NCI-H2107 treated with DMSO at 0.1 percent for 48 hours (cell line): ENCODE measurements around the gene STX16.

Source experiments
- DNase-seq: peaks from one replicate; lab custom pipeline; 2025; ENCODE audit not compliant: unreplicated experiment; lab: John Stamatoyannopoulos, UW

The STX16 gene

DNA sequence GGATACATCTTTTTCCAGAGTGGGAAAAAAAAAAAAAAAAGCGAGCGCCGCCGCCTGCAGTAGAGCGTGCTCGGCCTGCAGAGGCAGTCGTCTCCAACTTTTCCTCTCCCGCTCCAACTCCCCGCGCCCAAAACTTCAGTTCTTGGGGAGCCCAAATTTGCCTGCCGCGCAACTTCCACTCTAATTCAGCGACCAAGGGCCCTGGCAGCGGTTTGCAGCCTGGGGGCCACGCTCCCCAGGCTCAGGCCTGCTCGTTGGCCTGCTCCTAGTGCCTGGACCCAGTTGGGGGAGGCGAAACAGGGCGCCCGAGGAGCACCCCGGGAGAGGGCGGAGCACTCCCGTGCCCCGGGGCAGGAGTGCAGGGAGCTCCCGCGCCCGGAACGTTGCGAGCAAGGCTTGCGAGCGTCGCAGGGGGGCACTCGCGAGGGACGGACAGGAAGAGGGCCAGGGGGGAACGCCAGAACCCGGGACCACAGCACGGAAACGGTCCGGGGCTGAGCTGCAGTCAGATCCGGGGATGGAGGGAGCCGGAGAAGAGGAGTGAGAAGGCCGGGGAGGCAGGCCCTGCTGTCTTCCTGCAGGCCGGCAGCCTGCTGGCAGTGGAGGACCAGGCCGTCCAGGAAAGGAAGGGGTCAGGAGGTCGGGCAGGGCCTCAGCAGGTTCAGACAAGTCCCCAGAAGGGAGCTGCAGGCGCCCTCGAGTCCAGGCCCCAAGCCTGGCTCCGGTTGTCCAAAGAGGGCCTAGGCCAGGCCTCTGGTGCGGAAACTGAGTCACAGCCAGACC lies at the start of gene STX16:
Gene STX16 (plus strand): TSS at position 508 of the 783 bp plus-strand sequence. CDS start 724 bp downstream, outside the sequence.
- peak; percentile 56 for DNase-seq

DNA sequence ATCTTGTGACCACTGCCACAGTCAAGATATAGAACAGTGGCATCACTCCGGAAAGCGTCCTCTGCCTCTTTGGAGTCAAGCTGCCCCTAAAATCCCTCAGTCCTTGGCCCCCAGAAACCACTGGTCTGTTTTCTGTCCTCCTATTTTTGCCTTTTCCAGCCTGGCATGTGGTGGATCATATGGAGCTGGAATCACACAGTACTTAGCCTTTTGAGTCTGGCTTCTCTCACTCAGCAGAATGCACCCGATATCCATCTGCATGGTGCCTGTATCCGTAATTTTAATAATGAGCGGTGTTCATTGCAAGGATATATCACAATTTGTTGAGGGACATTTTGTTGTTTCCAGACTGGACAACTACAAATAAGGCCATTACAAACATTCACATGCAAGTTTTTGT lies 49.0 kb upstream of the STX16 start:
- DNase-seq: no peak

DNA sequence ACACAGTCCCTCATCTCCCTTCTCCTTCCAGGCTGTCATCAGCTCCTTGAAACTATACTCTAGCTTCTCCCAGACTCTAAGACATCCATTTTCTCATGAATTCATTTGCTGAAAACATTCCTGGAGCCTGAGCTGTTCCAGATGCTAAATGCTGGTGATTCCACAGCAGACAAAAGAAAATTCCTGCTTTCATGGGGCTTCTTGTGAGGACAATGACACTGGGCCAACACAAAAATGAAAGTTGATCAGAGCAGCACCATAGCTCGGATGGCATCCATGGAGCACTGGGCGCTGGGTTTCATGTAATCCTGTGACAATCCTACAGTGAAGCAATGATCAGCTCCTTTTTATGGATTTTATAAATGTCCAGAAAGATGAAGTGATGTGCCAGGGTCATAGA lies 47.4 kb upstream of the STX16 start:
- no peak for DNase-seq

- DNase-seq: no peak
These were observed 46.8 kb upstream of the STX16 start for GRCh38 chr20:58604128-58604881.

DNA sequence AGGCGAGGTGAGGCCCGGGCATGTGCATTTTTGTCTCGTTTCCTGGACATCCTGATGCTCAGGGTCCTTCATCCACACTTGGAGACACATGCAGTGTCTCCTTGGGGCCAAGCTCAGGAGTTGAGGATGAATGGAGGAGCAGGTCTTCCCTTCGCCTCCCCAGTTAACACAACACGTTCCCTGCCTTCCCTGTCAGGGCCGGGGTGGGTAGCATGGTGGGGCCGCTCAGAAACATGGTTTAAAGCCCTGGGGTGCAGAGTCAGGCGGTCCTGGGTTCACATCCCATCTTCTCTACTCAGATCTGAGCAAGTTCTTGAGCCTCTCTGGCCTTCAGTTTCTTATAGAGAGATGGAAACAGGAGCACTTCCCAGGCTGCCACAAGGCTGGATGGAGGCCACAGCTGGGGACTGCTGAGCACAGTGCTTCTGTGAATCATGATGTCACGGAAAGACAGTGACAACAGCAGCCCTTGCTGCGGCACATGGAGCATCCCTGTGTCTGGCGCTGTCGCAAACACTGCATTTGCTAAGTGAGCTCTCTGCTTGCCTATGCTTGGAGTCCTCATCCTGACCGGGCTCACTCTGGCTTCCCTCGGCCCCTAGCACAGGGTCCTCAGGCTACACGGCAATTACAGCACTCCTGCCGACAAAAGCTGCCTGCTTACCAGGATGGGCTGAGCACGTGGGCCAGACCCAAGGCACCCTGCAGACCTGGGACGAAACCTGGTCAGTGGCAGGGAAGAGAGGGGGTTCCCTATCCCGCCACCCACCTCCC lies 45.6 kb upstream of the STX16 start:
- DNase-seq: no peak

DNA sequence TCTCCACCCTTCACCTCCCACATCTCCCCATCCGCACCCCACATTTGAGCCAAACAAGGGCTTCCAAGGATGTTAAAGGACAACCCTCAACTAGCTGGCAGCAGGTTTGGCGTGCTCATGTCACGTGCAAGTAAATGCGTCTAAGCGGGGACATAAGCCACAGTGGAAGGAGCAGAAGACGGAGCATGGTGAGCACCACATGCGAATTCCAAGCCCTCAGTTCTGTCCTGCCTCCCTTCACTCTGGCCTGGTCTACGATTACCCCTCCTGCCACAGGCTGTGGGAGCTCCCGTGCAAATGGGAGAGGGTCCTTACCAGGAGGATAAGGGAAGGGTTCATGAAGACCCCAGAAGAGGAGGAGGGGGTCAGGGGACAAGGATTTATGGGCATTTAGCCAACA lies 44.9 kb upstream of the STX16 start:
- DNase-seq: no peak

DNA sequence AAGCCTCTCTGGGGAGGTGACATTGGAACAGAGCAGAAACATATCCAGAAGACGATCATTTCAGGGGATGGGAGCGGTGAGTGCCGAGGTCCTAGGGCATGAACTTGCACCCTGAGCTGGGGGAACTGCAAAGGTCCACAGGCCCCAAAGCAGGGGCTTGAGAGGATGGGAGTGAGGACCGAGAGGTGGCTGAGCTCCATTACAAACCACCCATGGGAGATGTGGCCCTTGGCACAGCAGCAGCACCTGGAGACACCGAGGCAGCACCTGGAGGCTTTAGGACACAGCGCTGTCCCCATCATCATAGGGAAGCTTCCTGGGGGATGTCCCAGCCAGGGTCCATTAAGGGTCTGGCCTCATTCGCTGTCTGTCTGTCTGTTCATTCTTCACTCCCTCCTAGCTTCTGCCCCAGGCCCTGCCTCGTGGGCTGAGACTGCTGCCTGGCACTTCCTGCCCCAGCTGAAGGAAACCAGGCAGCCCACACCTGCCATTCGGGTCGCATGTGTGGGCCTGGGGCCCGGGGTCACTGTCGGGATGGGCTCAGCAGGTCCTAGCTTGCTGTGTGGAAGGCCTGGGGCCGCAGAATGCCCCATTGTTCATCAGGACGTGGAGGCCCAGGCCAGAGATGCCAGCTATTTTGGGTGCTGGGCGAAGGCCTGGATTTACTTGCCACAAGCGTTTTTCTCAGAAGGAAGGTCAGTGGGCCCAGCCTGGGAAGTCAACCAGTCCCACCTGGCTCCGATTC lies 42.8 kb upstream of the STX16 start:
- no peak for DNase-seq

- no peak for DNase-seq
These were observed 42.1 kb upstream of the STX16 start for GRCh38 chr20:58609026-58609425.

DNA sequence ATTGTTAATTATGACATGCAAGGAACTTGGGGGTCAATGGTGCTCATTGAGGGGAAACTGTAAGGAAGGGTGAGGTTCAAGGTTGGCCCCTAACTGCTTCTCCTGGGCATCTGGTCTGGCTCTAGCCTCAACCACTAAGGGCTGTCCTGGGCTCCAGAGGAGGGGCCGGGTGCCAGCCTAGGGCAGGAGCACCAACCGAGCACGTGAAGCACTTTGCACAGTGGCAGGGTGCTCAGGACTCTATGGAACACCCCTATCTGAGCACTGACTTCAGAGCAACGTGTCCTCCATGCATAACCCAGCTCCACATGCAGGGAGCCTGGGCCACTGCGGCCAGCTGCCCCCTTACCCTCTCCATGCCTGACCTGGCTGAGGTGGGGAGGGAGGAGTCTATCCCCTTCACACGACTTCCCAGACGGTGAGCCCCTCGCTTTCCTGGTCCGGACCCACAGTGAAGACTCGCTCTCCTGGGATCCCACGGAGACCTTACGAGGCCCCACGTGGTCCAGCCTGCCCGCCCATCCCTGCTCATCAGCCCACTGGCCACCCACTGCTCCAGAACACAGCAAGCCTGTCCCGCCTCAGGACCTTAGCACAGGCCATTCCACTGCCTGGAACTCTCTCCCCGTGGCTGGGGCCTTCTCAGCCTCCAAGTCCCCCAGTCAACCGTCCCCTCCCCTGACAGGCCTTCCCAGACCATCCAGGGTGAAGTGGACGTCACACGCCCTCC lies 40.8 kb upstream of the STX16 start:
- no peak for DNase-seq

- no peak for DNase-seq
These were observed 40.3 kb upstream of the STX16 start for GRCh38 chr20:58610811-58611210.

DNA sequence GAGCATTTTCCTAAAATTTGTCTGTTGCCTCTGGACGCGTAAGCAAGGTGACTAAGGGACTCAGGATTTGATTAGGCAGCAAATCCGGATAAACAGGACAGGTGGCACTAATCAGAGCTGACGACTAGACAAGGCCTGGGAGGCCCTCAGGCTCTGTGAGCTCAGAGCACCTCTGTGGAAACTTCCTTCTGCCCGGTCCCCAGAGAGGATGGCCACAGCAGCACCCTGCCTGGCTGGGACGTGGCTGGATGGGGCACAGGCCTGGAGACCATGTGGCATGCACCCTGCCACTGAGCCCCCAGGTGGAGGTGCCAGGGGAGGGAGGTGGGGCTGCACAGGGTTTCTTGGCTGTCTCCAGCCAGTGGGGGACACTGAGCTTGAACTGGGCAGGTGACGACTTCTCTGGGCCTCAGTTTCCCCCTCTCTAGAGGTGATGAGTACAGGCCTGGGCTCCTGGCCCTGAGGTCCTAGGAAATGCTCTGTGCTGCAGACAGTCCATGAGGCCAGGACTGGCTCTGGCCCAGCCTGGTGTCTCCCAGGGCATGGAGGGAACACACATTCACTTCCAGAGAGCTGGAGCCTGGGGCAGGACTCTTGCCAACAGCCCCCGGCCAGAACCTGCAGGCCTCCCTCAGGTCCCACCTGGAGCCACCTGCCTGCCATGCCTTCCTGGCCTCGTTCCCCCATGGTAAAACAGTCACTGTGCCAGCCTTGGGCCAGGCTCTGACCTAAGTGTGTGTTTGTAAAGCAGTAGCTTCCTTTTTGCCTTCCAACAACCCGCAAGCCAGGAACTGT lies 39.6 kb upstream of the STX16 start:
- no peak for DNase-seq

- DNase-seq: no peak
These were observed 38.9 kb upstream of the STX16 start for GRCh38 chr20:58612121-58612691.

DNA sequence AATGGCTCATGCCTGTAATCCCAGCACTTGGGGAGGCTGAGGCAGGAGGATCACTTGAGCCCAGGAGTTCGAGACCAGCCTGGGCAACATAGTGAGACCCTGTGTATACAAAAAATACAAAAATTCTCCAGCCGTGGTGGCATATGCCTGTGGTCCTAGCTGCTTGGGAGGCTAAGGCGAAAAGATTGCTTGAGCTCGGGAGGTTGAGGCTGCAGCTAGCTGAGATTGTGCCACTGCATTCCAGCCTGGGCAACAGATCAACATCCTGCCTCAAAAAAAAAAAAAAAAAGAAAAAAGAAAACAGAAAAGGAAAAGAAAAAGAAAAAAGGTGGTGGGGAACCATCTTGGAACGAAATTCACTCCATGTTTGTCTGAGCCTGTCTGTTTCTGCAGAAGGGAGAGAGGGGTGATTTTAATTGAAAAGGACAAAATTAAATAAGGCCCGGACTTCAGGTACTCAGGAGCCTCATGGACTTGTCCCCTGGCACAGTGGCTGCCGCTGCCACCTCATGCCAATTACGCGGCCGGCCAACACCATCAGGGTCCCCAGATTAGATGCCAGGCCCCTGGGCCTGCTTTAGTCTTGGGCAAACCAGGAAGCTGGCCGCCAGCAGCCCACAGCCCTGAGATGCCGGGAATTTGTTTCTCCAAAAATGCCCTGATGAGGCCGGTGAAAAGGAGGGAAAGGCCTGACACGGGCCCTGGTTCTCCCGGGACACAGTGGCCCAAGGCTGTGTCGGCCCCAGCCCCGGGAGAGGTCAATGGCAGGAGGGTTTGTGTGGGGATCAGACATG lies 37.8 kb upstream of the STX16 start:
- no peak for DNase-seq

DNA sequence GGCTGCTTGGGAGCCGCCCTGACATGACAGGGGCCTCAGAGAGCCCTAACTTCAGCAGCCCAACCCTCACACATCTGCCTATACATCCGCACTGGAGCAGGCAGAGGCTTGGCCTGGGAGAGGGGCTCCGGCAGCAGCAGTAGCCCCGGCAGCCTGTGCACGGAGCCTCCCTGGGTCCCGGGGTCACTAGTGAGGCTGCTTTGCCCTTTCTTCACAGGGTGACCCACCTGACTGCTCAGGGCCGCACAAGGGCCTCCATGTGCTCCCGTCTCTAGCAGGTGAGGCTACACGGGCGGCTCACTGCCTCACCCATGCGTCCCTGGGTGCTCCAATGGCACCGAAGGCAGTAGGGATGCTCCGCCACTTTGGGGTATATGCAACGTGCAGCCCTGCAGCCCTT lies 36.7 kb upstream of the STX16 start:
- no peak for DNase-seq

DNA sequence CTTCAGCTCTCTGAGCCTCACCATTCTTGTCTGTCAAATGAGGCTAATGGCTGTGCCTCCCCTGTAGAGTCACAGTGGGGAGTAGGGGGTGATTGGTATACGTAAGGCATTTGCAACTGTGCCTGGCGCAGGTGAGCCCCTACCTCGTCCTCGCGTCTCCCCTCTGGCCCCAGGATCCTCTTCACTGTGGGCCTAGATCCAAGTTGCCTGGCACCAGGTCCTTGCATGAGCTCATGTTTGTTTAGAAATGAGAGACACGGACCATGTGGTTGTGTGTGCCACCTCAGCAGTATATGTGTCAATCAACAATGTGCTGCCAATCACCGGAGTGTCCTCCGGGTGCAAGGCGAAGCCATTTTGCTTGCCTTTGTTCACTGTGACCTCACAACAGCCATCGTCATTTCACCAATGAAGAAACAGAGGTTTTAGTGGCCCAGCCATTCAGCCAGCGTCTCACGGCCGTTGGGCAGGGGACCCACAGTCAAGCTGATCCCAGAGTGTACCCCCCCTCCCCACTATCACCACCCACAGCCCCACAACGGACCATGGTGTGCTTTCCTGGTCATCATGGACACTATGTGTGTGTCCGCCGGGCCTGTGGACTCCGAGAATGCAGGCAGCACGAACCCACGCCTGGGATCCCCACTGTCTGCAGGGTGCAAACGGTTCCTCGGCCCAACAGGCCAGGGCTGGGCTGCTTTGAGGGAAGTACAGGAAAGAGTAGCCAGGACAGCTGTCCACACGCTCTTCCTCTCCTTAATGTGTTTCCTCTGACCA lies 35.9 kb upstream of the STX16 start:
- DNase-seq: no peak

GRCh38 chr20:58616411-58616810 lies 34.7 kb upstream of the STX16 start:
- DNase-seq: no peak

GRCh38 chr20:58617158-58617557 lies 33.9 kb upstream of the STX16 start:
- no peak for DNase-seq
